Stimulated activated CD4-positive, alpha-beta T cell treated with anti-CD3 and anti-CD28 coated beads, Interleukin-4, amount 100 ng/mL, for 48 hours (primary cell): Measurements from ENCODE around the gene ECE1.
"Not testable (repeated sequence)": the region's sequence is repeated elsewhere in the genome, so short reads cannot be mapped to it uniquely, and the experiment has no call there.

ENCODE experiments used
- DNase-seq, 2 donors: peaks; one replicate each; pipeline ENCODE4 v3.0.0-alpha.2; 2020; ENCODE audit warnings: low read depth in 2 of 2

The ECE1 gene

GRCh38 chr1:21292984-21293536 lies 2.8 kb upstream of the ECE1 start:
- peak; percentile 29 to 58 for DNase-seq

- no peak for DNase-seq
Observed at GRCh38 chr1:21292503-21292983, 2.3 kb upstream of the ECE1 start.

GRCh38 chr1:21291964-21292363 lies 1.7 kb upstream of the ECE1 start:
- DNase-seq, result no peak

GRCh38 chr1:21291184-21291583 lies 921 bp upstream of the ECE1 start:
- DNase-seq, result no peak

- DNase-seq, result no peak
Observed at GRCh38 chr1:21290546-21290944, 282 bp upstream of the ECE1 start.

- DNase-seq, result no peak
Observed at GRCh38 chr1:21289127-21289526, 1.1 kb downstream of the ECE1 start.

- no peak for DNase-seq
Observed at GRCh38 chr1:21287905-21288514, 2.3 kb downstream of the ECE1 start.

DNA sequence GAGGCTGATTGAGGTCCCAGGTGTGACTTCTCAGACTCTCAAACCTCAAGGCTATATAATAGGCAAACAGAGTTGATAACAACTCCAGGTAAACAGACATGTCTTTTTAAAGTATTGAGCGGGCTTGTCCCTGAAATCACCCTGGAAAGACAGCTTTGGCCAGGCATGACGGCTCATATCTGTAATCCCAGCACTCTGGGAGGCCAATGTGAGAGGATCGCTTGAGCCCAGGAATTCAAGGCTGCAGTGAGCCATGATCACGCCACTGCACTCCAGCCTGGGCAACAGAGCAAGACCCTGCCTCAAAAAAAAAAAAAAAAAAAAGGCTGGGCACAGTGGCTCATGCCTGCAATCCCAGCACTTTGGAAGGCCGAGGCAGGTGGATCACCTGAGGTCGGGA lies 4.9 kb downstream of the ECE1 start:
- DNase-seq, result not testable (repeated sequence)

DNA sequence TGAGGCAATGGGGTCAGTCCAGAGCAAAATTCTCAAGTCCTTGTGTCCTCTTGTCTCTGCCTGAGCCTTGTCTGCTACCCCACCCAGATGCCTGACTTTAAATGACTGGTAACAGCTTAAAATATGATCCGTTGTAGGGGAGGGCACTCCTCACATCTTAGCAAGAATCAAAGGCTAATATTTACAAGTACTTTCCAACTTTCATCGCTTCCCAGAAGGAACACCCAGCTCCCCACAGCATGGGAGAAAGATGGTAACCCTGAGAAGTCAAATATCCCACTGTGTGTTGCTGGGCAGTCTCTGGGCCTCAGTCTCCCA lies 5.2 kb downstream of the ECE1 start:
- DNase-seq, result no peak

DNA sequence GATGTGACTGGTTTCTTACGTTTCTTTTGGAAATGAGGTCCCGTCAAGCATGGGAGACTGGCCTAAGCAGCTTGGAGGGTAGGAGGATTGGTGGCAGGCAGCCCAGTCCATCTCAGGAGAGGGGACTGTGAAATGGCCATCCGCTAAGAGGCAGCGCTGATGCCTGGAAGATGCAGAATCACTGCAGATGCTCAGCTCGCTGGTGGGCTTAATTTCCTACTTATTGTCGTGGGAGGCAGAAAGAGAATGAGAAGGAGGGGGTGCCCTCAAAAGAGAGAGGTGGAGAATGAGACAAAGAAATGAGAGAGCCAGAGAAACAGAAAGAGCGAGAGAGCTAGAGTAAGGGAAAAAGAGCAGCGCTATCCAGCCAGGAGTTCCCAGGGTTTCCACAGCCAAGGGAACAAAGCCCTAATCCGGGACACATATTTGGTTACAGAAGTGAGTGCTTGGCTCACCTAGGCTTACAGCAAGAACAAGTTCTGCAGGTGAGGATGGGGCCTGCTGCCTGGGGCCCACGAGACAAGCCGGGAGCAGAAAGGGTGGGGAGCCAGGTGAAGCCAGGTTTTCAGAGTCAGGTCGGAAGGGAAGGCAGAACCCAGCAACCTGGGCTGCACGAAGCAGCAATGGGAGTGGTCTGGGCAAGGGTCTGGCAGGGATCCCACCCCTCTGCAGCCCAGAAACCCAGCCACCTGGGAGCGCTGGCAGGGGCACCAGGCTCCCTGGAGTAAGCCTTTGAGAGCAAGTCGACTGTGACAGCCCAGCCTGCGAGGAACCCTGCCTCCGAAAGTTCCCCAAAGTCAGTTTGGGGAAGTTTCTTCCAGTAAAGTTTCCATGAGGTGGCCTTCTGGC lies 5.8 kb downstream of the ECE1 start:
- DNase-seq, result no peak

- DNase-seq, result no peak
Observed at GRCh38 chr1:21283524-21283923, 6.7 kb downstream of the ECE1 start.

DNA sequence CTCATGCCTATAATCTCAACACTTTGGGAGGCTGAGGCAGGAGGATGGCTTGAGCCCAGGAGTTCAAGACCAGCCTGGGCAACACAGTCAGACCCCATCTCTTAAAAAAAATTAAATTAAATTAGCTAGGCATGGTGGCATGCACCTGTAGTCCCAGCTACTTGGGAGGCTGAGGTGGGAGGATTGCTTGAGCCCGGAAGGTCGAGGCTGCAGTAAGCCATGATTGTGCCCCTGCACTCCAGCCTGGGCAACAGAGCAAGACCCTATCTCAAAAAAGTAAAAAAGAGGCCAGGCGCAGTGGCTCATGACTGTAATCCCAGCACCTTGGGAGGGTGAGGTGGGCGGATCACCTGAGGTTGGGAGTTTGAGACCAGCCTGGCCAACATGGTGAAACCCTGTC lies 8.2 kb downstream of the ECE1 start:
- not testable (repeated sequence) for DNase-seq

DNA sequence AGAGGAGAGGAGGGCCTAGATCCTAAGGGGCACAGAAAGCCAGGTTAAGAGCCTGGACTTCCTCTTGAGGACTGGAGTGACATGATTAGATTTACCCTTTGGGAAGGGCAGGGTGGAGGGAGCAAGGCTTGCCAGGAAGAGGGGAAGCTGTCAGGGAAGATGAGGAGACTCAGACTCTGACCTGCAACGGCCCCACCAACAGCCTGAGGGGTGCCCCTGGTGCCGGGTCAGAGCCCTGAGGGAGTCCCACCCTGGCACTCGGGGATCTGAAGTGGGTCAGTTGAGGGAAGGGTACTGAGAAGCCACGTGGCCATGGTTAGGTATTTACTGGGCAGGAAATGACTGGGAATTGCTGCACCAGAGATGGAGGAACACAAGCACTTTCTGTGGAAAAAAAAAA lies 9.8 kb downstream of the ECE1 start:
- no peak for DNase-seq

DNA sequence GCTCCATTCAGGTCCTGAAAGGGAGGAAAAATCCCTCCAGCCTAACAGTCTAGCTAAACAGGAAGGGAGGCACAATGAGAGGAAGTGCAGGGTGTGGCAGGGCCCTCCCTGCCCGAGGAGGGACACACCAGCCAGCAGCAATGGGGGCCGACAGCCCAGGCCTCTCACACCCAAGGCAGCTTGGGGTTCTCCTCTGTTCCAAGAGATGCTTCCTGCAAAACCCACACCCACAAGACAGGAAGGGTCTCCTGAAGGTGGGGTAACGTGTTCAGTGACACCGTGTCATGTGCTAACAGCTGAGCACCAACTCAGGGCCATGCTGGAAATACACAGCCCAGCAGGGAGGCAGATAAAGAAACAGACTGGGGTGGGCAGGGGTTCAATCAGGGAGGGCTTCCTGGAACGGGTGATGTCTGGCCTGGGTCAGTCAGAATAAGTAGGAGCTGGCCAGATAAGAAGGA lies 10.2 kb downstream of the ECE1 start:
- DNase-seq, result no peak

GRCh38 chr1:21278860-21279845 lies 11.1 kb downstream of the ECE1 start:
- DNase-seq, result no peak

DNA sequence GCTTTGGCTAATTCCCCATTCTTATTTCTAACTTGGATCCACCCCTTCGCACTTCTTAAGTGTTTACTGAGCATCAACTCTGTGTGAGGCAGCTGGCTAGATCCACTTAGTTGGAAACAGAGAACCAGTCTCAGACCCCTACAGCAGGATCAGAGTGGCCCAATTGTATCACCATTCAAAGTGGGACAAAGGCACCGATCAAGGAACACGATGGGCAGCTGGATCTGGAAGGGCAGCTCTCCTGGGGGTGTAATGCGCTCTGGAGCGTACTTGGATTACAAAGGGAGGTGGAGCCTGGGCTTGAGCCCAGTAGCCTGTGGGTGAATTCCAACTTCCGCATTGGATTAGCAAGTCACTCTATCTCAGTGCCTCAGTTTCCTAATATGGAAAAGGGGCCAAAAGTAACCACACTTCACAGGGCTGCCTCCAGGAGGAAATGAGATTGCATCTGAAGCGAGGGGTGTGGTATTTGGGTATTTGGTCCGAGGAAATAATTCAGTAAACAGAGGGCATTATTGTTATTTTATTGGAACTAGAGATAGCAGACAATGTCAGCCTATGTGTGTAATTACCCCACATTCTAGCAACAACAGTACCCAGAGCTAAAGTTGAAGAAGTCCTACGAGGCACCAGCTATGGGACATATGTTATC lies 11.9 kb downstream of the ECE1 start:
- DNase-seq, result no peak

DNA sequence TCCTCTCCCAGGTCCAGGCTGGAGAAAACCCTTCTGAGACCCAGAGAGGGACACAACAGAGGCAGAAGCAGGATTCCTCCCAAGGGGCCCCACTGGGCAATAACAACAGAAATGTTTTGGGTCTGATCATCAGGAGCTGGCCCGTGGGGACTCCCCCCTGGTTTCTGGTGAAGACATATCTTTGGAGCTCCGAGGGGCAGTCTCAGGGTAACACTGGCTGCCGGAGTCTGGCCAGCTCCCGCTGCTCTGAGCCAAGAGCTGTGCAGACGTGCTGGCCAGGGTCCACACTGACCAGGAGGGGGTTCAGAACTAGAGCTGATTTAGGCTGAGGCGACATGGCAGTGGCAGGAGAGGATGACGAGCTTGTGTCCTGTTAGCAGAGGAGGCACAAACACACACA lies 13.1 kb downstream of the ECE1 start:
- DNase-seq, result no peak

GRCh38 chr1:21272540-21272939 lies 17.7 kb downstream of the ECE1 start:
- no peak for DNase-seq

DNA sequence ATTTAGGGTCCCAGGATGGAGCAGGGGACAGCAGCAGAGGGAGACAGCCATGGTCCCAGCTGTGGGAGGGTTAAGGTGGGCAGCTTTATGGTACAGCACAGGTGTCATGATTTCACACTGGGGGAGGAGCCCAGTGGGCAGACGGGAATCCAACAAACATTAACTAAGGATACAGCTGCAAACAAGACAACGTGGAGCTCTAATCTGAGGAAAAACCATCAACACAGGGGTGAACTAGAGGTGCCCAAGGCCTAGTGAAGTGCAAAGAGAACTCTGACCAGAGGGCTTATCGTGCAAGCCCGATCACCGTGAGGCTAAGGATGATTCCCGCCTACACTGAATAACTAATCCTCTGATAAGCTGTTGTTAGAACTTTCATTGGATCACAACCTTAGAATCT lies 18.7 kb downstream of the ECE1 start:
- no peak for DNase-seq

DNA sequence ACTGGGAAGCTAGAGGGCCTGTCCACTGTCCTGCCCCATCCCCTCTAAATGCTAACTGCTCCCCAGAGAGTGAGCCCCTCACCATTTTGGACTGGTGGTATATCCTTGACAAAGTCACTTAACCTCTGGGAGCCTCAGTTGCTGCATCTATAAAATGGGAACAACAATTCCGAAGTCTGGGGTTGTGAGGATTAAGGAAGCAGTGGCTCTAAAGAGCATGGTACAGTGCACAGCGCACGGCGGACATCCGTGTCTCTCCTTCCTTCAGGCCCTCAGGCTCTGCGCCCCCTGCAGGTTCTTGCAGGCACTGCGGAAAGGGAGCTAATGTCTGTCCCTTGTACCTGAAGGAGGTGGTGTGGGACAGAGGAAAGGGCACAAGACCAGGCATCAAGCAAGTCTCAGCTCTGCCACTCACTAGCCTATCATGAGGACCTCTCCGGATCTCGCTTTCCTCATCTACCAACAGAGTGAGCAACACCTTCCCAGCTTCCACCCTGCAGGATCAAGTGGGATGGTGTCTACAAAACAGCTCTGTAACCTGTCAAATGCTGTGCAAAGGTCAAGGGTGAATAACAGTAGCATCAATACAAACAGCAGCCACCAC lies 20.1 kb downstream of the ECE1 start:
- peak; percentile 80 to 86 for DNase-seq
